ENCODE results near the gene MARCKSL1. TPM values are rescaled to one million over a fixed set of nuclear protein-coding genes. Genes with fewer than 3 reads are reported as not detected.

The MARCKSL1 gene
- total and polyA plus RNA-seq, 2 donors (not counting 1 experiment from before 2014, with no cell fraction given): 73.2 to 106 TPM

- H3K4me1 ChIP-seq (ENCODE audit: control insufficient read depth in 2 of 2, insufficient read depth in 2 of 2, low read length in 2 of 2): peaks cover 15 to 27% of the 10 kb centered on the region in 2 donors
- no peaks in the 10 kb centered on the region for H3K79me2 ChIP-seq (ENCODE audit: control insufficient read depth, insufficient read depth, low read length)
- Mint-ChIP-seq H3K4me3 (no peak overlapping the region), H3K9me3 (ENCODE audit: insufficient read depth) (no peaks in the 10 kb centered on the region), H3K27me3 (no peaks in the 10 kb centered on the region), H3K4me1 (peaks cover 21% of the 10 kb centered on the region), H3K27ac (no peak overlapping the region)
- intact Hi-C loops (cut with micrococcal nuclease): no loop called here
- ATAC-seq (ENCODE audit: low read depth) (no peak), DNase-seq (no peak)
- no peak overlapping the region for H3K4me2 ChIP-seq (replicated peaks; ENCODE audit: low read depth, low read length, poor library complexity, severe bottlenecking)
- no peak overlapping the region for H3K27ac ChIP-seq (ENCODE audit: low read length in 2 of 2)
- POLR2A ChIA-PET: interaction anchor here (1.3 kb wide), 1 partner anchor 29 kb away, joined by 3 read pairs; the partner anchor contains the start of gene MARCKSL1
- CTCF ChIA-PET: interaction anchor here (0.8 to 1.7 kb wide), 6 partner anchors 10 to 149 kb away, joined by 3 to 4 read pairs (median 3); partner anchors contain the start of gene MARCKSL1
- no peaks in the 10 kb centered on the region for H3K27me3 ChIP-seq (replicated peaks in 1 of 4; ENCODE audit: control extremely low read depth in 1 of 4, control insufficient read depth in 3 of 4, insufficient read depth in 4 of 4, low read length in 3 of 4)
- 100% methylated on average over 3 of the region's 5 CpGs for WGBS (ENCODE audit: insufficient coverage)
- no peak overlapping the region for H2AFZ ChIP-seq (ENCODE audit: insufficient read depth, low read depth, low read length, poor library complexity, severe bottlenecking)
- no peaks in the 10 kb centered on the region for H4K20me1 ChIP-seq (ENCODE audit: control insufficient read depth, insufficient read depth, low read length, poor library complexity, severe bottlenecking)
- TF ChIP-seq EZH2 (IDR thresholded peaks at IDR 0.05; ENCODE audit: borderline replicate concordance, insufficient read depth, low read depth, low read length, poor library complexity, severe bottlenecking): no peak
- no peak for TF ChIP-seq CTCF (IDR thresholded peaks at IDR 0.05)
- H3K9me3 ChIP-seq (ENCODE audit: control extremely low read depth in 1 of 3, control insufficient read depth in 2 of 3, insufficient read depth in 1 of 3, low read length in 2 of 3): no peaks in the 10 kb centered on the region
- H3K9ac ChIP-seq (ENCODE audit: low read length): no peak overlapping the region
- peaks cover 2 to 40% of the 10 kb centered on the region in 2 experiments for H3K36me3 ChIP-seq (replicated peaks in 1 of 2; ENCODE audit: control extremely low read depth in 1 of 2, control insufficient read depth in 1 of 2, extremely low read depth in 1 of 2, insufficient read depth in 2 of 2, low read length in 1 of 2)
- no peak overlapping the region for H3K4me3 ChIP-seq (ENCODE audit: control extremely low read depth in 1 of 5, extremely low read depth in 1 of 5, insufficient read depth in 1 of 5, low read depth in 2 of 5, low read length in 4 of 5)
Observed at GRCh38 chr1:32364836-32365235, 28.8 kb upstream of the MARCKSL1 start.

GRCh38 chr1:32363713-32364112, 27.7 kb upstream of the MARCKSL1 start:
- Histone ChIP-seq H3K36me3 (replicated peaks in 1 of 2; ENCODE audit: control extremely low read depth in 1 of 2, control insufficient read depth in 1 of 2, extremely low read depth in 1 of 2, insufficient read depth in 2 of 2, low read length in 1 of 2) (peaks cover 2 to 31% of the 10 kb centered on the region in 2 experiments), H3K79me2 (ENCODE audit: control insufficient read depth, insufficient read depth, low read length) (no peaks in the 10 kb centered on the region), H2AFZ (ENCODE audit: insufficient read depth, low read depth, low read length, poor library complexity, severe bottlenecking) (no peak overlapping the region), H3K4me3 (ENCODE audit: control extremely low read depth in 1 of 5, extremely low read depth in 1 of 5, insufficient read depth in 1 of 5, low read depth in 2 of 5, low read length in 4 of 5) (no peak overlapping the region), H3K9ac (ENCODE audit: low read length) (no peak overlapping the region), H3K4me1 (ENCODE audit: control insufficient read depth in 2 of 2, insufficient read depth in 2 of 2, low read length in 2 of 2) (peaks cover 22 to 35% of the 10 kb centered on the region in 2 donors), H4K20me1 (ENCODE audit: control insufficient read depth, insufficient read depth, low read length, poor library complexity, severe bottlenecking) (no peaks in the 10 kb centered on the region), H3K27me3 (replicated peaks in 1 of 4; ENCODE audit: control extremely low read depth in 1 of 4, control insufficient read depth in 3 of 4, insufficient read depth in 4 of 4, low read length in 3 of 4) (no peaks in the 10 kb centered on the region), H3K27ac (ENCODE audit: low read length in 2 of 2) (no peak overlapping the region), H3K9me3 (ENCODE audit: control extremely low read depth in 1 of 3, control insufficient read depth in 2 of 3, insufficient read depth in 1 of 3, low read length in 2 of 3) (no peaks in the 10 kb centered on the region), H3K4me2 (replicated peaks; ENCODE audit: low read depth, low read length, poor library complexity, severe bottlenecking) (no peak overlapping the region)
- H3K27ac Mint-ChIP-seq: no peak overlapping the region
- no peak overlapping the region for H3K4me3 Mint-ChIP-seq
- ATAC-seq (ENCODE audit: low read depth) (no peak), DNase-seq (no peak)
- 95% methylated on average over 12 of the region's 12 CpGs for WGBS (ENCODE audit: insufficient coverage)
- ChIA-PET CTCF (interaction anchor here (0.9 to 1.7 kb wide), 4 partner anchors 9 to 123 kb away, joined by 3 to 4 read pairs (median 4); no protein-coding TSS in a partner anchor), POLR2A (interaction anchor here (0.6 kb wide), 2 partner anchors 20 to 41 kb away, joined by 4 read pairs; no protein-coding TSS in a partner anchor)
- peaks cover 28% of the 10 kb centered on the region for H3K4me1 Mint-ChIP-seq
- intact Hi-C loops (cut with micrococcal nuclease): no loop called here
- TF ChIP-seq EZH2 (IDR thresholded peaks at IDR 0.05; ENCODE audit: borderline replicate concordance, insufficient read depth, low read depth, low read length, poor library complexity, severe bottlenecking): no peak
- no peak for TF ChIP-seq CTCF (IDR thresholded peaks at IDR 0.05)
- H3K27me3 Mint-ChIP-seq: no peaks in the 10 kb centered on the region
- no peaks in the 10 kb centered on the region for H3K9me3 Mint-ChIP-seq (ENCODE audit: insufficient read depth)

Data from B cell (primary cell).